Panc1 (cell line): ENCODE data around the gene YWHAG. TPM values are rescaled to one million over a fixed set of nuclear protein-coding genes. Genes with fewer than 3 reads are reported as not detected.

Source experiments
- ATAC-seq: fragments of 200-7000 bp; cut with Tn5 transposase; 2 replicates; pipeline ENCODE4 v1.9.1; 2020; ENCODE audit warnings: mild to moderate bottlenecking, moderate library complexity
- Bru-seq: library from RNA; stranded (reverse); fragments of 400-500 nt; gene quantifications from one replicate; lab custom pipeline; 2021; lab: Mats Ljungman, UMichigan
- BruChase-seq, 2 experiments: library from RNA; stranded (reverse); fragments of 400-500 nt; gene quantifications; one replicate each; lab custom pipeline; 2021; lab: Mats Ljungman, UMichigan
- BruUV-seq: library from RNA; stranded (reverse); fragments of 400-500 nt; replicated peaks from 2 replicates; lab custom pipeline; 2021; lab: Mats Ljungman, UMichigan
- CTCF ChIA-PET: fragments of 300-600 bp; sonication (Branson Sonifier 250); formaldehyde crosslinking; loops from one replicate; lab custom pipeline; 2022; ENCODE audit warnings: antibody characterized with exemption; lab: Charles Lee
- POLR2A ChIA-PET: fragments of 300-600 bp; sonication (Branson Sonifier 250); formaldehyde crosslinking; loops from one replicate; lab custom pipeline; 2022; ENCODE audit warnings: antibody characterized with exemption; lab: Charles Lee
- DNase-seq: peaks from one replicate; pipeline ENCODE4 v3.0.0-alpha.2; 2010; ENCODE audit warnings: low read depth, low spot score
- H3K27ac ChIP-seq: 2 replicates; pipeline ENCODE4 v1.5.1; 2011; ENCODE audit warnings: mild to moderate bottlenecking, low read length, inconsistent platforms
- H3K27me3 ChIP-seq: fragments of 200-500 bp; sonication (Bioruptor generic); 2 replicates; pipeline ENCODE4 v1.6.0; 2014; ENCODE audit warnings: low read length, inconsistent platforms; ENCODE audit not compliant: control insufficient read depth, insufficient read depth
- H3K36me3 ChIP-seq: fragments of 200-500 bp; sonication (Bioruptor generic); 2 replicates; pipeline ENCODE4 v1.5.1; 2014; ENCODE audit warnings: inconsistent platforms, mild to moderate bottlenecking, low read length, moderate library complexity; ENCODE audit not compliant: control insufficient read depth, insufficient read depth
- H3K4me1 ChIP-seq: 2 replicates; pipeline ENCODE4 v1.5.1; 2011; ENCODE audit warnings: inconsistent platforms, mild to moderate bottlenecking, low read length, moderate library complexity; ENCODE audit not compliant: control insufficient read depth, insufficient read depth
- H3K4me3 ChIP-seq, 2 experiments: 2 replicates each; pipeline ENCODE4 v1.5.1; 2011 to 2012; ENCODE audit warnings: low read depth in 2 of 2, low read length in 2 of 2, mild to moderate bottlenecking in 2 of 2, inconsistent platforms in 1 of 2, moderate library complexity in 1 of 2
- H3K9me3 ChIP-seq: fragments of 200-500 bp; sonication (Bioruptor generic); 2 replicates; pipeline ENCODE4 v1.5.1; 2014; ENCODE audit warnings: low read depth, mild to moderate bottlenecking, inconsistent platforms, low read length, moderate library complexity; ENCODE audit not compliant: control insufficient read depth, insufficient read depth
- POLR2AphosphoS5 ChIP-seq: IDR thresholded peaks from 2 replicates; pipeline ENCODE4 v1.6.1; 2012; ENCODE audit warnings: mild to moderate bottlenecking, low read depth, low read length, moderate library complexity
- REST ChIP-seq, 2 experiments: IDR thresholded peaks; 2 replicates each; pipeline ENCODE4 v1.6.1; 2011 to 2012; ENCODE audit warnings: low read depth in 2 of 2, control low read depth in 1 of 2, low read length in 1 of 2, mild to moderate bottlenecking in 1 of 2, moderate library complexity in 1 of 2; ENCODE audit not compliant: insufficient read depth in 1 of 2
- SIN3A ChIP-seq: IDR thresholded peaks from 2 replicates; pipeline ENCODE4 v1.6.1; 2012; ENCODE audit warnings: low read depth, mild to moderate bottlenecking, low read length, moderate library complexity, borderline replicate concordance; ENCODE audit not compliant: insufficient read depth
- TCF7L2 ChIP-seq: IDR thresholded peaks from 2 replicates; pipeline ENCODE4 v1.6.1; 2011; ENCODE audit warnings: mild to moderate bottlenecking, low read depth, low read length, inconsistent platforms
- in situ Hi-C: cut with HindIII; loops from 2 replicates; pipeline ENCODE4 v1.10.0; 2016; ENCODE audit warnings: low sequenced_read_pairs, low pct_unique_long_range_greater_than_20kb
- intact Hi-C: fragments of 100-400 bp; cut with micrococcal nuclease; formaldehyde crosslinking; loops from one replicate; pipeline ENCODE4 v1.10.0; 2022; ENCODE audit not compliant: unreplicated experiment
- long read RNA-seq: library from polyadenylated mRNA; unstranded; transcript quantifications from one replicate; pipeline ENCODE4 v2.0.0, GENCODE V29; 2021; ENCODE audit not compliant: unreplicated experiment
- polyA plus RNA-seq: library from polyadenylated mRNA; unstranded; fragments of >200 nt; gene quantifications from one replicate; pipeline ENCODE4 v1.2.1, GENCODE V29; 2012; ENCODE audit warnings: missing spikeins; ENCODE audit not compliant: insufficient read length
- total RNA-seq: library from RNA; stranded (reverse); gene quantifications from one replicate; pipeline ENCODE4 v1.2.1, GENCODE V29; 2021; ENCODE audit not compliant: unreplicated experiment
- TF ChIP-seq, protein P1 (sequence below): fragments of 450-650 bp; IDR thresholded peaks from 2 replicates; pipeline ENCODE4 v1.5.1; 2017; ENCODE audit warnings: mild to moderate bottlenecking

The YWHAG gene
- total RNA-seq (210 TPM), Bru-seq, nascent RNA (percentile 97 among the genes with signal in this experiment), BruChase-seq, experiment 1, labeled RNA remaining after a 2-hour chase (percentile 99 among the genes with signal in this experiment), BruChase-seq, experiment 2, labeled RNA remaining after a 6-hour chase (percentile 99 among the genes with signal in this experiment)
- 172 TPM for polyA plus RNA-seq
- long read RNA-seq, partial matches to known transcripts = 0 of 85 reads
- long read RNA-seq, other reads (novel, unspliced or antisense) = 83 of 85 reads

DNA sequence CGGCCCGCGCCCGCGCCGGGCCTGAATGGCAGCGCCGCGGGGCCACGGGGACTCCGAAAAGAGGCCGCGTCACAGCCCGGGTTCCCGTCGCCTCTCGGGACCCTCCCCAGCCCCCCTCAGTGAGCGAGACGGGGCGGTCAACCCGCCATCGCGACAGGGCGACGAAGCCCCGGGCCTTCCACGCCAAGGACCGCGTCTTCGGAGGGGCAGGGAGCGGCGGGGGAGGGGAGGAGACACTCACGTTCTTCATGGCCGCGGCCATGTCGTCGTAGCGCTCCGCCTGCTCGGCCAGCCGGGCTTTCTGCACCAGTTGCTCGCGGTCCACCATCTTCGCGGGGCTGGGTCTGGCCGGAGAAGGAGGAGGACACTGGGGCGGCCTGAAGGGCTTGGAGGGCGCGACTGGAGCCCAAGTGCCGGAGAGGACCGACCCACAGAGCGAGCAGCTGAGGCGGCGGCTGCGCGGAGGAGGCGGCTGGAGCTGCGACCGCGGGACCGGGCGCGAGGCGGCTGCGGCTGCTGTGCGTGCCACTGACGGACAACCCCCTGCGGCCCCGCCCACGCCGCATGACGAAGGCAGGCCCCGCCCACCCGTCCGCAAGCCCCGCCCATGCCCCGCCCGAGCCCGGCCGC is at the start of gene YWHAG:
TSS of gene YWHAG (minus strand) at position 511 of the 630 bp plus-strand sequence. CDS start at position 328, 183 bp downstream.
- ATAC-seq = peak; percentile 88
- H3K36me3 ChIP-seq = peaks cover 19% of the 10 kb centered on the region
- in situ Hi-C loops = no loop called here
- intact Hi-C loops = no loop called here
- peak within 1 kb of the TSS; percentile 96 for H3K27ac ChIP-seq
- H3K4me1 ChIP-seq = peaks cover 25% of the 10 kb centered on the region
- no peaks in the 10 kb centered on the region for H3K27me3 ChIP-seq
- BruUV-seq = no TSS peak
- peak within 1 kb of the TSS; percentile 87 to 99 for H3K4me3 ChIP-seq
- ChIA-PET POLR2A (no interaction called here), CTCF (interaction anchor here (0.8 kb wide), 2 partner anchors 40 to 1509 kb away, joined by 4 to 7 read pairs; no protein-coding TSS in a partner anchor)
- H3K9me3 ChIP-seq = no peaks in the 10 kb centered on the region
- TF ChIP-seq SIN3A (peak; percentile 67; the same call in 1 of the 2 replicates), POLR2AphosphoS5 (peak; percentile 95), TCF7L2 (no peak), REST (IDR thresholded peaks at IDR 0.05; ENCODE audit: insufficient read depth in 1 of 2, low read depth in 2 of 2, low read length in 1 of 2) (0 out of 4 replicates have a peak, but pooled peaks of 1 of the 2 experiments have one; percentile 21)
- DNase-seq = no peak

DNA sequence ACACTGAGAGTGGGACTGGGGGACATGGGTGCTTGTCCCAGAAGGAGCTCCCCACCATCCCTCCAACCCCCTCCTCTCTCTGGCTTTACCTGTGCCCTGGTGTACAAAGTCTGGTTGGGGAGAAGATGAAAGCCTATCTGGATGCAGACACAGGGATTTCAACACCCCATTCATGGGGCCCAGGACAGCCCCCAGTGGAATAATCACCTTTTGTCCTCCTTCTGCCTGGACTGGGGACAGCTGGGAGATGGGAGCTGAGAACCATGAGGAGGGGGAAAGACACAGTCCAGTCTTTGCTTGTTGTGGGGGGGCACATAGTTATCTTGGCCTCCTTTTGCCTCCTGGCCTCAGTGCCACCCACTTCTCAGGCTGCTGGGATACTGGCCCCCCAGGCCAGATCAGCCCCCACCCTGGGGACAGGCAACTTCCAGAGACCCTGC is 49.4 kb upstream of the YWHAG start:
- Histone ChIP-seq H3K27me3 (no peaks in the 10 kb centered on the region), H3K4me1 (no peaks in the 10 kb centered on the region), H3K36me3 (no peaks in the 10 kb centered on the region), H3K4me3 (no peak overlapping the region), H3K27ac (no peak overlapping the region), H3K9me3 (no peaks in the 10 kb centered on the region)
- BruUV-seq = no TSS peak
- POLR2A ChIA-PET = no interaction called here
- DNase-seq (no peak), ATAC-seq (no peak)
- in situ Hi-C loops (no loop called here), intact Hi-C loops (no loop called here)
- TF ChIP-seq REST (IDR thresholded peaks at IDR 0.05; ENCODE audit: insufficient read depth in 1 of 2, low read depth in 2 of 2, low read length in 1 of 2) = no peak
- no peak for TF ChIP-seq POLR2AphosphoS5
- no peak for TF ChIP-seq TCF7L2
- TF ChIP-seq SIN3A = no peak
- TF ChIP-seq, protein P1, sequence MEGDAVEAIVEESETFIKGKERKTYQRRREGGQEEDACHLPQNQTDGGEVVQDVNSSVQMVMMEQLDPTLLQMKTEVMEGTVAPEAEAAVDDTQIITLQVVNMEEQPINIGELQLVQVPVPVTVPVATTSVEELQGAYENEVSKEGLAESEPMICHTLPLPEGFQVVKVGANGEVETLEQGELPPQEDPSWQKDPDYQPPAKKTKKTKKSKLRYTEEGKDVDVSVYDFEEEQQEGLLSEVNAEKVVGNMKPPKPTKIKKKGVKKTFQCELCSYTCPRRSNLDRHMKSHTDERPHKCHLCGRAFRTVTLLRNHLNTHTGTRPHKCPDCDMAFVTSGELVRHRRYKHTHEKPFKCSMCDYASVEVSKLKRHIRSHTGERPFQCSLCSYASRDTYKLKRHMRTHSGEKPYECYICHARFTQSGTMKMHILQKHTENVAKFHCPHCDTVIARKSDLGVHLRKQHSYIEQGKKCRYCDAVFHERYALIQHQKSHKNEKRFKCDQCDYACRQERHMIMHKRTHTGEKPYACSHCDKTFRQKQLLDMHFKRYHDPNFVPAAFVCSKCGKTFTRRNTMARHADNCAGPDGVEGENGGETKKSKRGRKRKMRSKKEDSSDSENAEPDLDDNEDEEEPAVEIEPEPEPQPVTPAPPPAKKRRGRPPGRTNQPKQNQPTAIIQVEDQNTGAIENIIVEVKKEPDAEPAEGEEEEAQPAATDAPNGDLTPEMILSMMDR = no peak
- CTCF ChIA-PET = no interaction called here
